Bronchial epithelial cell (primary cell): ENCODE results near the gene CDK15. TPM values are rescaled to one million over a fixed set of nuclear protein-coding genes. Genes with fewer than 3 reads are reported as not detected.

Source experiments
- DNase-seq: peaks from one replicate; pipeline ENCODE4 v3.0.0-alpha.2; 2010; ENCODE audit warnings: low read depth
- FAIRE-seq: peaks from 2 replicates; lab custom pipeline; 2011; peaks lifted over from hg19 to GRCh38; lab: Jason Lieb, UNC
- H3K27me3 ChIP-seq: 2 replicates; pipeline ENCODE4 v1.5.1; 2011; ENCODE audit warnings: low read length; ENCODE audit not compliant: control insufficient read depth, insufficient read depth
- H3K36me3 ChIP-seq: 2 replicates; pipeline ENCODE4 v1.5.1; 2011; ENCODE audit warnings: low read length; ENCODE audit not compliant: control insufficient read depth, insufficient read depth
- H3K4me3 ChIP-seq: 2 replicates; pipeline ENCODE4 v1.5.1; 2011; ENCODE audit warnings: mild to moderate bottlenecking, low read depth, low read length, control low read depth
- CTCF ChIP-seq: IDR thresholded peaks from 2 replicates; pipeline ENCODE4 v1.5.1; 2011; ENCODE audit warnings: mild to moderate bottlenecking, moderate library complexity, low read length, control low read depth, inconsistent platforms; ENCODE audit not compliant: insufficient read depth, severe bottlenecking
- total RNA-seq: library from RNA; depleted of rRNA; stranded (reverse); fragments of >200 nt; gene quantifications from 2 replicates; pipeline ENCODE4 v1.2.1, GENCODE V29; 2014

Gene CDK15
- total RNA-seq, 1 donor from 2014 or later: 0.26 TPM

- DNase-seq: no peak
- FAIRE-seq: no peak
- H3K27me3 ChIP-seq: peaks cover 14% of the 10 kb centered on the region
- TF ChIP-seq CTCF: no peak
- H3K36me3 ChIP-seq: no peaks in the 10 kb centered on the region
- H3K4me3 ChIP-seq: no peak overlapping the region
These were observed 81.6 kb downstream of the CDK15 start for GRCh38 chr2:201887773-201888425.

GRCh38 chr2:201888426-201888800 lies 82.1 kb downstream of the CDK15 start:
- DNase-seq (no peak), FAIRE-seq (no peak)
- Histone ChIP-seq H3K36me3 (no peaks in the 10 kb centered on the region), H3K27me3 (peaks cover 14% of the 10 kb centered on the region), H3K4me3 (no peak overlapping the region)
- no peak for TF ChIP-seq CTCF

GRCh38 chr2:201890453-201890852 lies 84.1 kb downstream of the CDK15 start:
- DNase-seq (peak; percentile 91), FAIRE-seq (no peak)
- Histone ChIP-seq H3K27me3 (peaks cover 4% of the 10 kb centered on the region), H3K36me3 (no peaks in the 10 kb centered on the region), H3K4me3 (no peak overlapping the region)
- no peak for TF ChIP-seq CTCF

GRCh38 chr2:201891676-201892075 lies 85.3 kb downstream of the CDK15 start:
- Histone ChIP-seq H3K27me3 (peaks cover 4% of the 10 kb centered on the region), H3K4me3 (no peak overlapping the region), H3K36me3 (no peaks in the 10 kb centered on the region)
- no peak for TF ChIP-seq CTCF
- no peak for FAIRE-seq
- DNase-seq: no peak

GRCh38 chr2:201892516-201892915 lies 86.2 kb downstream of the CDK15 start:
- no peak for DNase-seq
- no peak for FAIRE-seq
- TF ChIP-seq CTCF: no peak

GRCh38 chr2:201900362-201900761 lies 94.0 kb downstream of the CDK15 start:
- TF ChIP-seq CTCF: no peak
- H3K36me3 ChIP-seq: no peaks in the 10 kb centered on the region
- FAIRE-seq (no peak), DNase-seq (peak; percentile 17)
- H3K27me3 ChIP-seq: peaks cover 1% of the 10 kb centered on the region
- H3K4me3 ChIP-seq: no peak overlapping the region

More at GRCh38 chr2:201892516-201892915, 86.2 kb downstream of the CDK15 start:
- H3K36me3 ChIP-seq: no peaks in the 10 kb centered on the region
- H3K27me3 ChIP-seq: peaks cover 4% of the 10 kb centered on the region
- no peak overlapping the region for H3K4me3 ChIP-seq
